HG02884 (cell line): ENCODE results near the gene GOSR1.
"Not testable (repeated sequence)": the region's sequence is repeated elsewhere in the genome, so short reads cannot be mapped to it uniquely, and the experiment has no call there.

Experiments used
- ATAC-seq: cut with Tn5 transposase; IDR thresholded peaks from one replicate; pipeline ENCODE4 v1.9.1; 2021; ENCODE audit warnings: mild to moderate bottlenecking, moderate library complexity; ENCODE audit not compliant: unreplicated experiment

Gene GOSR1

DNA sequence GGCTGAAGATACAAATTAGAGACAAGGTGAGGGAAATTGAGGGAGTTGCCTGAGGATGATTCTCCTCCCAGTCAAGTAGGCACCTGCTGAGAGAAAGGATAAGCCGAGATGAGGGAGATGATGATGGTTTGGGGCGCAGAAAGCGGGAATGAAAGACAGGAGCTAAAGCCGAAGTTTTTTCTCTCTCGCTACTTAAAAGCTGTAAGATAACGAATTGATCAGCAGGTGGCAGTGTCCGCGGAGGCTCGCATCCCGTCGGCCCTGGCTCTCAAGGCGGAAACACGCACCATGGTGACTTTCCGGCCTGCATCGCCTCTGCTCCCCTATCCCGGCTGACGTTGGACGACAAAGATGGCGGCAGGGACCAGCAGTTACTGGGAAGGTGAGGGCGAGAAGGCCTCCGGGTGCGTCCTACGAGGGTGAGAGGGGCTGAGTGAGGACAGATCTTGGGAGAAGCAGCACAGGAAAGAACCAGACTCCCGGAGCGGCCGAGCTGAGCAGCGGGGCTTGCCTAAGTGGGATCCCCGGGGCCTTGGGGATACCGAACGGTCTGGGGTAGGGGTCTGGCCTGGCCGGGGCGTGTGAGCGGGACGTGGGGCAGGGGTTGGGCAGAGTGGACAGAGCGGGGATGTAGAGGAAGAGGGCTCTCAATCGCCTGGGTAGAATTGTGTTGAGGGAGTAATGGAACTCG is at the start of gene GOSR1:
GOSR1 (plus strand) TSS at position 326 of the 691 bp plus-strand sequence; CDS start at position 352, 26 bp downstream.
- ATAC-seq = peak; percentile 87

DNA sequence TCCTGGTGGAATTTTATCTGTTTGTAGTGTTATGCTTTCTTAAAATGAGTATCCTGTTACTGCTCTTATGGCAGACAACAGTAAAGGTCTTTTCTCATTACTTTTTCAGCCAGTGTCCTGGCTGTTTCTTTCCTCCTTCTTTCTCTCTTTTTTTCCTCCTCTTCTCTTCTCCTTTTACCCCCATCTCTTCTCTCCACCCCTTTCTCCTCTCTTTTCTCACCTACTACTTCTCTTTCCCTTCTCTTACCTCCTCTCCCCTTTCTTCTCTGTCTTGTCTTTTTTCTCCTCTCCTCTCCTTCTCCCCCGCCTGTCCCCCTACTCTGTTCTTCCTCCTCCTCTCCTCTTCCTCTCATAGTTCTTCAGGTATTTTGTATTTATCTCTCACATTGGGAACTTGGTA is 49.6 kb upstream of the GOSR1 start:
- ATAC-seq = no peak

DNA sequence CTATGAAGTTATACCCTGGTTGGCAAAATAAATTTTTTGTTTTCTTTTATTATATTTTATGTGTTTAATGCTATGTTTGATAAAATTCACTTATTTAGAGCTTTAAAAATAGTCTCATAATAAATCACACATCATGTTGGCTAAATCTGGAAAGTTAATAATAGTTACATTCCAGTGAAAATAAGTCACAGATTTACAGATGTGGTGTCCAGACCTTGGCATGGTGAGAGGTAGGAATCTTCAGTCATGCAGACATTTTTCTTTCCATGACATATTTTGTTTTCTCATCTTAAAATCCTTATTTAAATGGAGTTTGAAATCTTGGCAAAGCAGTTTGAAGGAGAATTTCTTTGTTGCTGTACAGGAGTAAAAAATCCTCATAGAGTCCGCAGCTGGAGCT is 48.1 kb upstream of the GOSR1 start:
- ATAC-seq = no peak

- no peak for ATAC-seq
These were observed 43.7 kb upstream of the GOSR1 start for GRCh38 chr17:30433514-30433913.

- ATAC-seq = no peak
These were observed 40.5 kb upstream of the GOSR1 start for GRCh38 chr17:30436729-30437128.

GRCh38 chr17:30443721-30444120 is 33.5 kb upstream of the GOSR1 start:
- ATAC-seq = no peak

- ATAC-seq = not testable (repeated sequence)
These were observed 30.6 kb upstream of the GOSR1 start for GRCh38 chr17:30446640-30447039.

GRCh38 chr17:30449480-30449879 is 27.7 kb upstream of the GOSR1 start:
- ATAC-seq = no peak

GRCh38 chr17:30450125-30451027 is 26.8 kb upstream of the GOSR1 start:
- ATAC-seq = no peak

- no peak for ATAC-seq
These were observed 22.6 kb upstream of the GOSR1 start for GRCh38 chr17:30454635-30455034.

DNA sequence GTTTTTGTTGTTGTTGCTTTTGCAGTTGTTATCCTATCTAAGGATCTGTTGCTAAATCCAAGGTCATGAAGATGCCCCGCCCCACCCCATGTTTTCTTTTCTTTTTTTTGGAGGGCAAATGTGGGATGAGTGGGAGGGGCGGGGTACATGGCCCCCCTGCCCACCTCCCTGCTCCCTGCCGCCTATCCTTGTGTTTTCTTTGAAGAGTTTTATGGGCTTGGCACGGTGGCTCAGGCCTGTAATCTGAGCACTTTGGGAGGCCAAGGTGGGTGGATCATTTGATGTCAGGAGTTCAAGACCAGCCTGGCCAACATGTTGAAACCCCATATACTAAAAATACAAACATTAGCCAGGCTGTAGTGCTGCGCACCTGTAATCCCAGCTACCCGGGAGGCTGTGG is 18.8 kb upstream of the GOSR1 start:
- no peak for ATAC-seq

DNA sequence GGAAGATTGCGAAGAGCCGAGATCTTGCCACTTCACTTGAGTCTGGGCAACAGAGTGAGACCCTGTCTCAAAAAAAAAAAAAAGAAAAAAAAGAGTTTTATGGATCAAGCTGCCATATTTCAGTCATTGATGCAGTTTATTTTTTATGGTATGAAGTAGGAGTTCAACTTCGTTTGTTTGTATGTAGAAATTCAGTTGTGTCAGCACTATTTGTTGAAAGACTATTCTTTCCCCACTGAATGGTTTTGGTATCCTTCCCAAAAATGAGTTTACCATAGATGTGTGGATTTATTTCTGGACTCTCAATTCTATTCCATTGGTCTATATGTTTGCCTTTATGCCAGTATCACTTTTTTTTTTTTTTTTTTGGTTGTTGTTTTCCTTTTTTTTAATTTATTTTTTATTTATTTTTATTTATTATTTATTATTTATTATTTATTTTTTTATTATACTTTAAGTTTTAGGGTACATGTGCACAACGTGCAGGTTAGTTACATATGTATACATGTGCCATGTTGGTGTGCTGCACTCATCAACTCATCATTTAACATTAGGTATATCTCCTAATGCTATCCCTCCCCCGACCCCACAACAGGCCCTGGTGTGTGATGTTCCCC is 18.3 kb upstream of the GOSR1 start:
- ATAC-seq = not testable (repeated sequence)

- ATAC-seq = no peak
These were observed 8.7 kb upstream of the GOSR1 start for GRCh38 chr17:30468465-30468864.

- no peak for ATAC-seq
These were observed 4.8 kb upstream of the GOSR1 start for GRCh38 chr17:30472238-30472890.

DNA sequence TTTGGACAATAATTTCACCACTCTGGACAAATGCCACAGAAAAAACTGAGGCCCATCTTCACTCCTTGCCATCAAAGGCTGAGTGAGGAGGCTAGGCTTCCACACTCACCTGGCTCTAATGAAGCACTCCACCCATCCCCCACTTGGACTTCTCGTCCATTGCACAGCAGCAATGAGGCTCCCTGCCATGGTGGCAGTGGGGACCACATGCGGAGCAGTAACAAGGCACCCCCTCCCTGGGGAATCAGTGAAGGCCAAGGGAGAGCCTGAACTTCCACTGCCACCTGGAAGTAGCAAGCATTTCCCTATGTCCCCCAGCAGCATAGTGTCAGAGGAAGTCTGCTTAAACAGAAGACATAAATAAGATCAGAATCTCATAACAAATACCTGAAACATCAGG is 2.0 kb upstream of the GOSR1 start:
- no peak for ATAC-seq

GRCh38 chr17:30476726-30477082 is 504 bp upstream of the GOSR1 start:
- ATAC-seq = no peak

DNA sequence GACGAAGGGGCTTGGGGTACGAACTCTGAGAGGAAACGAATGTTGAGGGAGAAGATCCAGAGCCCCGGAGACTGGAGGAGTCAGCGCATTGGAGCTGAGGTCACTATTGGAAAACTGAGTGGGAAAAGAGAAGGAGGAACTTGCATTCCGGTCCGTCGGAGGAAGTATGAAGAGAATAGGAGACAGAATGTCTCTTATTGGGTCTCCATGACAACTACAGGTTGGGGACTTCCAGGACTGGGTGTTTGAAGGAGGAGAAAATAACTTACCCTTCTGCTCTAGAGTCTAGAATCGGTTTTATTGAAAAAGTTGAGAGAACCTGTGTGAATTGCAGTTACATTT is 537 bp downstream of the GOSR1 start:
- ATAC-seq = no peak

DNA sequence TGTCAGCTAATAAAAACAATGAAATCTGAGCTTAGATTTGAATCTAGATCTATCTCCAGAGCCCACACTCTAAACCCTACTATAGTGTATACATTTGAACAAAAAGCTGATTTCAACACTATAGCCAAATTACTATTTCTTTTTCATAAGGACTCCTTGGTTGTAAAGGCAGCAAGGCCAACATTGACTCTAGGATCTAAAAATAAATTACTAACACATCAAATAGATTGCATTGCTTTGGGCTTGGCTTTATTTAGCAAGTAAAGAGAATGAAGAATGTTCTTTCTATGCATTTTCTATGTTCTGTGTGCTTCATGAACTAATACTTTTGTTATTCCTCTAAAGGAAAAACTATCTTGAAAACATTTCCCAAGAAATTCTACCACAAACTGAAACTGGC is 5.3 kb downstream of the GOSR1 start:
- ATAC-seq = no peak

- ATAC-seq = no peak
These were observed 6.0 kb downstream of the GOSR1 start for GRCh38 chr17:30483159-30483558.

DNA sequence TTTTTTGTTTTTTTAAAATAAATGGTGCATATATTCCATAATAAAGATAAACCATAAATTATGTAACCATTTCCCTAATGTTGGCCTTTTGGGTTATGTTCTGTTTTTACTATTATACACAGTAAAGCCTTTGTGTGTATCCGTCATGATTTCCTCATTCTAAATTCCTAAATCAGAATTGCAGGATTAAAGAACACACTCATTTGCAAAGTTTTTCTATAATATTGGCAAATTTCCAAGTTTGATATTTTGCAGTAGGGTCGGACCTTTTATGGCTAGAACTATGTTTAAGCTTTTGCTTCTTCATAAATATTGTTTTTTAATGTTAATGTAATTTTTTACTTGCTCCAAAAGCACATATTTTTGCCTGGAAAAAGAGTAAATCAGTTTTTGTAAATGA is 16.6 kb downstream of the GOSR1 start:
- ATAC-seq = no peak

- ATAC-seq = no peak
These were observed 18.4 kb downstream of the GOSR1 start for GRCh38 chr17:30495586-30495985.
